Measurements from ENCODE around the gene FOXP2.
A peak's percentile ranks its signal among the peaks of the same experiment; 100 is the strongest.

The FOXP2 gene

DNA sequence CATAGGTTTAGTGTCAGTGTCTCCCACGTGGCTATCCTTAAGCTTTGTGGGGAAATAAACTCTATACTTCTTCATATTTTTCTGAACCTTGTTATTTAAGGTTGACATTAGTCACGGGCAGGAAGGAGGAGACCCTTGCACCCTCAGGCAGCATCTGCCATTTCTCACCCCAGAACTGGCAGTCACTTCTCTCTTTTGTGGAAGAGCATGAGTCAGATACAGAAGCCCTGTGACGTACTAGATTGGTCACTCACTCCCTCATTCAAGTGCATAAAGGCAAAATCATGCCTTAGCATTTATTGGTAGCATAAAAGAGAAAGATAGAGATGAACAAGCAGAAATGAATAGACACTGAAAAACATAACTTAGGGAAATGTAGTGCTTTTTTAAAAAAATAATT lies 301.3 kb downstream of the FOXP2 start:
- DNase-seq (ENCODE audit: low read depth, low spot score), result peak; percentile 27

DNA sequence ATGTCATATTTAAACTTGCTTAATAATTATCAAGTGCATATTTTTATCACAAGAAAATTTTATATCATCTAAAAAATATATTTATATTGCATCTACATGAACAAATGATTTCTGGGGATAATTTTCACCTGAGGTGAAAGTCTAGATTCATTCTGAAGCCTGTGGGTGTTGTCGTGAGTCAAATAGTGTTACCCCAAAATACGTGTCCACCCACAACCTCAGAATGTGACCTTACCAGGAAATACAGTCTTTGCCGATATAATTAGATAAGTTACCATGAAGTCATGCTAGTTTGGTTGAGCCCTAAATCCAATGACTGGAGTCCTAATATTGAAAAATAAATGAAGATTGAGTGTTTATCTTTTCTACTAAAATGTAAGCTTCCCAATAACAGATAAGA lies 304.2 kb downstream of the FOXP2 start:
- DNase-seq (ENCODE audit: low read depth, low spot score), result no peak

DNA sequence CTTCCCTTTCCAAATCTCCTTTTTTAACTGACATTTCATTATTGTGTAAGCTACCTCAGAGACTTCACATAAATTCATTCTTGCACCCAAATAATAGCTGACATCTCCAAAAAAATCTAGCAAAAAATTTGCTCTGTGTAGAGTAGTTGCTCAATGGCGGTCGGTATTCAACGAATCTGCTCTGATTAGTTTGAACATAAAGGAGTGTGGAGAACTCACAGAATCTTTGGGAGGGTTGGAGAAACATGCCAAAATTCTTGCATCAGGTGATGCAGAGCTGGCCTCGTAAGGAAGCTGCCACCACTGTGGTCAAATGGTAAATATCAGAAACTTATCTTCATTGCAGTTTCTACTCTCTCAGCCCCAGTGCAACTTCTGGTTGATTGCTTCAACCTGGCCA lies 306.1 kb downstream of the FOXP2 start:
- DNase-seq (ENCODE audit: low read depth, low spot score), result peak; percentile 40

DNA sequence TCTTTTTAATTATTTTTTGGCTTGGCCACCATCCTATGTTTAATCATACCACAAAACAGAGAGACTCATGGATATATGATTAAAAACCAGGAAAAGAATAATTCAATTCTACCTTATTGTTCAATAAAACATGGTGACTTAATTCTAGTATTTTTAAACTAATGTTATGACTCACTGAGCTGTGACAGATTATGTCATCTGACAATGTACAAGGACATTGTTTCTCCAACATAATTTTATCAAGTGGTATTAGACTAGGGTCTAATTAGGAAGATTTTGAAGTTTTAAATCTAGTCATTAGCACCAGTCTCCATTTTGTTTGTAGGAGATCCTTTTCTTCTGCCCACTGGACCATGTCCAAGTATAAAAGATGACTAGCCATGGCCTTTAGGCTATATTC lies 307.9 kb downstream of the FOXP2 start:
- no peak for DNase-seq (ENCODE audit: low read depth, low spot score)

DNA sequence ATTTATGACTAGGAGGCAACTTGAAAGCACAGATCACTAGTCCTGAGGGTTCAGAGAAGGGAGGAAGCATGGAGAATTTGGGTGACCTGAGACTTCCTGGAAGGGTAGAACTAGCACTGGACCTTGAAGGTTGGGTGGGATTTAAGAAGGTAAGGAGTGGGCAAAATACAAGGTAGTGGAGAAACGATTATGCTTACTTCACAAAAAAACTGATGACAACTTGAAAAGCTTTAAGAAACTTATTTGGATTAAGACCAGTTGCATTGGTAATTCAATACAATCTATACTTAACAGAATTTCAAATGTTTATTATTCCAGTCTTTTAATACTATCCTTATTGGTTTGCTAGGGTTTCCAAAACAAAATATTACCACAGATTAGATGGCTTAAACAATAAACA lies 308.7 kb downstream of the FOXP2 start:
- no peak for DNase-seq (ENCODE audit: low read depth, low spot score)

DNA sequence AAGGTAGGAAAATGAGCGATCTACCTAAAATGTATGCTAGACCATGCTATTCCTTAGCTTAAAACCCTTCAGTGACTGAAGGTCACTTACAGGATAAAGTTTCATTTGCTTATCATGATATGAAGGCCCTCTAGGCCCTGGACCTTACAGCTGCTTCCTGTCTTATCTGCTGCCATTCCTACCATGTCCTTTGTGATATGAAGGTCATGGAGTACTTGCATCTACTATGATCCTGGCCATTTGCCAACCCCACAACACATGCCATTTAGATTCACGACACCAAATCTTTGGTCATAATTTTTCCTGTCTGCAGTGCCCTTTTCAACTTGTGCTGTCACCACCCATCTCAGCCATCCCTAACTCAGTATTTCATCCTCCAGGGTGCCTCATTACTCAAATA lies 325.5 kb downstream of the FOXP2 start:
- no peak for DNase-seq (ENCODE audit: low read depth, low spot score)

DNA sequence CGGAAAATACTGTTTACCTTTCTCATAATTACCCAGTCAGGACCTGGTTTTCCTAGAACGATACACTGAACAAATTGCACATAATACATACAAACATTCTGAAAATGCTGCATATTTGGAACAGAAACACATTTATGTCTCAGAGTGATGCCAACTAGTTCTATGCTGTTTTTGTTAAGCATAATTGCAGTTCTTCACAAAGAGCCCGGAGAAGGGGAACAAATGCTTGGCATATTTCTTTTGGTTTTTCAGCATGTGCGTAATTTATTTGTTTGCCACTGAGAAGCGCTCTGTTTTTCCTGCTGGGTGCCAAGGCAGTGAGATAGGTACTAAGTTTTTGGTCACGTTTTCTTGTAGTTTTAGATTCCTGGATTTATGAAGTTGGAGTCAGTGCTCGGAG lies 326.3 kb downstream of the FOXP2 start:
- peak; percentile 46 for DNase-seq (ENCODE audit: low read depth, low spot score)

DNA sequence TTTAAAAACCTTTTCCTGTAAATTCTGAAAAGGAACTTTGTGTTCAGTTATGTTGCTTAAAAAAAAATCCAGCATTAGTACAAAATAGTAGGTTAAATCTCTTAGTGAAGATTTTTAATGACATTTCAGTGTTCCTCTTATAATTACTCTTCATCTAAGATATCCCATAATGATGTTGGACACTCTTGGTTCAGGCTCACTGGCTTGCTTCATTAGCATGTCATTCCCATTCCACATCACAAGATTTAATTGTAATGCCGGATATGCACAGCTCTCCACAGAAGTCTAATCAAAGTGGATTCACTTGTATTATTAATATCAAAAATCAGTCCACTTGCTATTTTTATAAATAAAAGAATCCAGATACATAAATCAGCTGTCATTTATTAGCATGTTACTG lies 327.3 kb downstream of the FOXP2 start:
- DNase-seq (ENCODE audit: low read depth, low spot score), result no peak

Data from astrocyte of the hippocampus (primary cell).